Neural cell (in vitro differentiated cells): ENCODE measurements around the gene BRSK2. TPM values are rescaled to one million over a fixed set of nuclear protein-coding genes. Genes with fewer than 3 reads are reported as not detected.

Experiments
- H2AFZ ChIP-seq: fragments of 200-600, 300-800 bp; sonication (generic), shearing (Covaris generic); 2 replicates; pipeline ENCODE4 v1.6.0; 2014; ENCODE audit warnings: low read depth, mild to moderate bottlenecking, antibody characterized with exemption, low read length, moderate library complexity
- H3F3A ChIP-seq: fragments of 200-600 bp; shearing (Covaris generic); 2 replicates; pipeline ENCODE4 v1.6.1; 2016; ENCODE audit warnings: mild to moderate bottlenecking, moderate library complexity, mixed read lengths, antibody characterized with exemption, low read length; ENCODE audit not compliant: insufficient read depth, poor library complexity, severe bottlenecking
- H3K27ac ChIP-seq: fragments of 200-600, 300-800 bp; sonication (generic), shearing (Covaris generic); 2 replicates; pipeline ENCODE4 v1.5.1; 2014; ENCODE audit warnings: mild to moderate bottlenecking, low read length, moderate library complexity
- H3K27me3 ChIP-seq: fragments of 300-800, 200-600 bp; sonication (generic), shearing (Covaris generic); 2 replicates; pipeline ENCODE4 v1.6.0; 2014; ENCODE audit warnings: mild to moderate bottlenecking, low read depth, low read length, moderate library complexity; ENCODE audit not compliant: insufficient read depth
- H3K36me3 ChIP-seq: fragments of 300-800, 200-600 bp; sonication (generic), shearing (Covaris generic); 2 replicates; pipeline ENCODE4 v1.5.1; 2014; ENCODE audit warnings: mild to moderate bottlenecking, antibody characterized with exemption, low read length, moderate library complexity; ENCODE audit not compliant: insufficient read depth
- H3K4me2 ChIP-seq: fragments of 300-800, 200-600 bp; sonication (generic), shearing (Covaris generic); 2 replicates; pipeline ENCODE4 v1.6.0; 2014; ENCODE audit warnings: mild to moderate bottlenecking, low read length
- H3K4me3 ChIP-seq: fragments of 300-800, 200-600 bp; sonication (generic), shearing (Covaris generic); 2 replicates; pipeline ENCODE4 v1.5.1; 2014; ENCODE audit warnings: mild to moderate bottlenecking, low read length, moderate library complexity
- H3K79me2 ChIP-seq: fragments of 200-600 bp; shearing (Covaris generic); replicated peaks from 2 replicates; pipeline ENCODE4 v1.6.0; 2014; ENCODE audit warnings: mild to moderate bottlenecking, low read length, moderate library complexity; ENCODE audit not compliant: insufficient read depth
- H3K9ac ChIP-seq: fragments of 300-800, 200-600 bp; sonication (generic), shearing (Covaris generic); 2 replicates; pipeline ENCODE4 v1.6.1; 2016; ENCODE audit warnings: mild to moderate bottlenecking, low read length, mixed read lengths
- H3K9me2 ChIP-seq: fragments of 200-600 bp; shearing (Covaris generic); 2 replicates; pipeline ENCODE4 v1.6.1; 2016; ENCODE audit warnings: mild to moderate bottlenecking, low read length, mixed read lengths; ENCODE audit not compliant: insufficient read depth
- H3K9me3 ChIP-seq: fragments of 200-600, 300-800 bp; sonication (generic), shearing (Covaris generic); 2 replicates; pipeline ENCODE4 v1.6.1; 2016; ENCODE audit warnings: mild to moderate bottlenecking, mixed run types, low read length, moderate library complexity, mixed read lengths
- H4K20me1 ChIP-seq: fragments of 200-600 bp; shearing (Covaris generic); 2 replicates; pipeline ENCODE4 v1.6.1; 2016; ENCODE audit warnings: mild to moderate bottlenecking, mixed run types; ENCODE audit not compliant: insufficient read depth
- EP300 ChIP-seq: fragments of 450-650 bp; conservative IDR thresholded peaks from 2 replicates; pipeline ENCODE4 v1.6.1; 2014; ENCODE audit warnings: antibody characterized with exemption, mild to moderate bottlenecking, moderate library complexity; ENCODE audit not compliant: poor library complexity, severe bottlenecking
- MXI1 ChIP-seq: fragments of 450-650 bp; conservative IDR thresholded peaks from 2 replicates; pipeline ENCODE4 v1.6.1; 2014; ENCODE audit warnings: antibody characterized with exemption, mild to moderate bottlenecking; ENCODE audit not compliant: poor library complexity, severe bottlenecking
- POLR2AphosphoS5 ChIP-seq: IDR thresholded peaks from 2 replicates; pipeline ENCODE4 v1.6.1; 2012
- RAD21 ChIP-seq: fragments of 450-650 bp; conservative IDR thresholded peaks from 2 replicates; pipeline ENCODE4 v1.6.1; 2014; ENCODE audit warnings: antibody characterized with exemption, mild to moderate bottlenecking, moderate library complexity
- SMC3 ChIP-seq: fragments of 450-650 bp; conservative IDR thresholded peaks from 2 replicates; pipeline ENCODE4 v1.6.1; 2014; ENCODE audit warnings: antibody characterized with exemption, mild to moderate bottlenecking, moderate library complexity; ENCODE audit not compliant: poor library complexity
- TAF1 ChIP-seq: IDR thresholded peaks from 2 replicates; pipeline ENCODE4 v1.6.1; 2012; ENCODE audit warnings: low read depth
- polyA plus RNA-seq: library from polyadenylated mRNA; depleted of rRNA; stranded (reverse); fragments of >200 nt; gene quantifications from 2 replicates; pipeline ENCODE4 v1.2.3, GENCODE V29; 2014
- TF ChIP-seq, protein P1 (sequence below): fragments of 450-650 bp; IDR thresholded peaks from 2 replicates; pipeline ENCODE4 v1.5.1; 2014; ENCODE audit warnings: antibody characterized with exemption, mild to moderate bottlenecking, moderate library complexity; ENCODE audit not compliant: poor library complexity, severe bottlenecking
- TF ChIP-seq, protein P2 (sequence below): IDR thresholded peaks from 2 replicates; pipeline ENCODE4 v1.6.1; 2012; ENCODE audit warnings: borderline replicate concordance

BRSK2 gene
- polyA plus RNA-seq, 1 donor from 2014 or later, result 47.5 TPM

DNA sequence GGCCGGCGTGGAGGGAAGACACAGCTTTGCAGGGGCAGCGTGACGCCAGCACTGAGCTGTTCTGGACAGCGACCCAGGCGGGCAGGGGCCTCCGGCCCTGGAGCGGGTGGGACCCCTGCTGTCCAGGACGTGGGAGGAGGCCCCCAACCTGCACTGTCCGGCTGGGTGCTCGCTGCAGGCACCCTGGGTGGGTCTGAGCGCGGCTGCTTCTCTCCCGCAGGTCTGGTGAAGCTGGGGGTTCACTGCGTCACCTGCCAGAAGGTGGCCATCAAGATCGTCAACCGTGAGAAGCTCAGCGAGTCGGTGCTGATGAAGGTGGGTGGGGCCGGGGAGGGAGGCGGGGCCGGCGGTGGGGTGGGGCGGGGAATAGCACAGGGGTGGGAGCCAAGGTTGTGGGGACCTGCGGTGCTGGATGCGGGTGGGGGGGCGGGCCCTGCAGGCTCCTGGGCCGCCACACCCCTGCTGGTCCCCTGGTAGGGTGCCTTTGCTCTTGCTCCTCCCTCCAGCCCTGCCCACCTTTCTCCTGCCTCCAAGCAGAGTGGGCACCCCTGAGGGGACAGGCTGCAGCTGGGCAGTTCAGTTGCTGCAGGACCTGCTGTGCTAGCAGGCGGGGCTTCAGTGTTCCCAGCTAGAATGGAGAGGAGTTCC lies 46.2 kb downstream of the BRSK2 start:
- Histone ChIP-seq H3K9me2 (no peaks in the 10 kb centered on the region), H3K4me2 (no peak overlapping the region), H3K79me2 (no peaks in the 10 kb centered on the region), H3K4me3 (no peak overlapping the region), H3K9ac (no peak overlapping the region), H2AFZ (no peak overlapping the region), H3K36me3 (no peaks in the 10 kb centered on the region), H3K27me3 (no peaks in the 10 kb centered on the region), H4K20me1 (peaks cover 4% of the 10 kb centered on the region), H3K9me3 (no peaks in the 10 kb centered on the region), H3K27ac (no peak overlapping the region), H3F3A (no peaks in the 10 kb centered on the region)
- no peak for TF ChIP-seq RAD21
- TF ChIP-seq, protein P1, sequence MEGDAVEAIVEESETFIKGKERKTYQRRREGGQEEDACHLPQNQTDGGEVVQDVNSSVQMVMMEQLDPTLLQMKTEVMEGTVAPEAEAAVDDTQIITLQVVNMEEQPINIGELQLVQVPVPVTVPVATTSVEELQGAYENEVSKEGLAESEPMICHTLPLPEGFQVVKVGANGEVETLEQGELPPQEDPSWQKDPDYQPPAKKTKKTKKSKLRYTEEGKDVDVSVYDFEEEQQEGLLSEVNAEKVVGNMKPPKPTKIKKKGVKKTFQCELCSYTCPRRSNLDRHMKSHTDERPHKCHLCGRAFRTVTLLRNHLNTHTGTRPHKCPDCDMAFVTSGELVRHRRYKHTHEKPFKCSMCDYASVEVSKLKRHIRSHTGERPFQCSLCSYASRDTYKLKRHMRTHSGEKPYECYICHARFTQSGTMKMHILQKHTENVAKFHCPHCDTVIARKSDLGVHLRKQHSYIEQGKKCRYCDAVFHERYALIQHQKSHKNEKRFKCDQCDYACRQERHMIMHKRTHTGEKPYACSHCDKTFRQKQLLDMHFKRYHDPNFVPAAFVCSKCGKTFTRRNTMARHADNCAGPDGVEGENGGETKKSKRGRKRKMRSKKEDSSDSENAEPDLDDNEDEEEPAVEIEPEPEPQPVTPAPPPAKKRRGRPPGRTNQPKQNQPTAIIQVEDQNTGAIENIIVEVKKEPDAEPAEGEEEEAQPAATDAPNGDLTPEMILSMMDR, result no peak

DNA sequence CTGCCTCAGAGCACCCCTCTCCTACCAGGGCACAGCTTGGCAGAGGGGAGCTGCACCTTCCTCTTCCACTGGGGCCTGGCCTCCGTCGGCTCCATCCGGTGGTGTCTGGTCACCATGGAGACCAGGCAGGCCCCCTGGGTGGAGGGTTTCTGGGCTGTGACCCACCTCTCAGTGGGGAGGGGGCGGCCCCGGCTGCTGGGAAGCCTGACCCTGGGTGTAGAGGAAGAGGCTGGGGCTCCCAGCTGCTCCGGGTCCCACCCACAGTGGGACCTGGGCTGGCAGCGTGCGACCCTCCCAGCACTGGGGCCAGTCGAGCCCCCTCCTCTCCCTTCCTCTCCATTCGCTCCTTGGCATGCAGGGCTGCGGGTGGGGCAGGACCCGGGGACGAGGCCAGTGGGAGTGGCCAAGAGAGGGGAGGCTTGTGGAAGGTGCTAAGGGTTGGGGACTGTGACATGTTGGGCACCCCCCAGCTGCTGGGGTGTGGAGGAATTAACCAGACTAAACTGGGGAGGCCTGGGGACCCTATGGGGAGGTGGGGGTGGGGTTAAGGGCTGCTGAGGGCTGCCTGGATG lies 46.8 kb downstream of the BRSK2 start:
- no peak overlapping the region for H3K4me2 ChIP-seq
- no peak overlapping the region for H2AFZ ChIP-seq
- no peak overlapping the region for H3K27ac ChIP-seq
- no peaks in the 10 kb centered on the region for H3K9me3 ChIP-seq
- H3K9ac ChIP-seq, result no peak overlapping the region
- no peaks in the 10 kb centered on the region for H3K27me3 ChIP-seq
- no peak for TF ChIP-seq POLR2AphosphoS5
- no peak for TF ChIP-seq TAF1
- no peaks in the 10 kb centered on the region for H3F3A ChIP-seq
- H3K9me2 ChIP-seq, result no peaks in the 10 kb centered on the region
- no peak overlapping the region for H3K4me3 ChIP-seq
- H3K79me2 ChIP-seq, result no peaks in the 10 kb centered on the region
- H3K36me3 ChIP-seq, result no peaks in the 10 kb centered on the region
- peaks cover 4% of the 10 kb centered on the region for H4K20me1 ChIP-seq

DNA sequence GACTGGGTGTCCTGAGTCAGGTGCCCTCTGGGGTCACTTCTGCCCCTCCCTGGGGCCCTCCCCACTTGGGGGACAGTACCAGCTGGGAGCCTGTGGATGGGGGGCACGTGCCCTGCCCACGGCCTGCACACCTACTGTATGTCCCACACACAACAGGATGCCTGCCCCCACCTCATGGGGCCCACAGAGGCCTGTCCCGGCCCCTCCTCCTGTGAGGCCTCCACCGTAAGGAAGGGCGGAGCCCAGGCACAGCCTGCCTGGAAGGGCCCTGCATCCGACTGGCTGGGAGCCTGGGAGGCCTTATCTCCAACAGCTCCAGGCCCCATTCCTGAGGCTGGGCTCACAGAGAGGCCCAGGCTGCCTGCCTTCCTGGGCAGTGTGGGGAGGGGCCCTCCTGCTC lies 47.8 kb downstream of the BRSK2 start:
- Histone ChIP-seq H3K9me2 (no peaks in the 10 kb centered on the region), H3K79me2 (no peaks in the 10 kb centered on the region), H3F3A (no peaks in the 10 kb centered on the region), H4K20me1 (peaks cover 4% of the 10 kb centered on the region), H3K27ac (no peak overlapping the region), H3K4me2 (no peak overlapping the region), H3K4me3 (no peak overlapping the region), H3K36me3 (no peaks in the 10 kb centered on the region), H2AFZ (no peak overlapping the region), H3K27me3 (no peaks in the 10 kb centered on the region), H3K9ac (no peak overlapping the region), H3K9me3 (no peaks in the 10 kb centered on the region)
- TF ChIP-seq TAF1 (no peak), POLR2AphosphoS5 (no peak), EP300 (no peak), SMC3 (no peak)

DNA sequence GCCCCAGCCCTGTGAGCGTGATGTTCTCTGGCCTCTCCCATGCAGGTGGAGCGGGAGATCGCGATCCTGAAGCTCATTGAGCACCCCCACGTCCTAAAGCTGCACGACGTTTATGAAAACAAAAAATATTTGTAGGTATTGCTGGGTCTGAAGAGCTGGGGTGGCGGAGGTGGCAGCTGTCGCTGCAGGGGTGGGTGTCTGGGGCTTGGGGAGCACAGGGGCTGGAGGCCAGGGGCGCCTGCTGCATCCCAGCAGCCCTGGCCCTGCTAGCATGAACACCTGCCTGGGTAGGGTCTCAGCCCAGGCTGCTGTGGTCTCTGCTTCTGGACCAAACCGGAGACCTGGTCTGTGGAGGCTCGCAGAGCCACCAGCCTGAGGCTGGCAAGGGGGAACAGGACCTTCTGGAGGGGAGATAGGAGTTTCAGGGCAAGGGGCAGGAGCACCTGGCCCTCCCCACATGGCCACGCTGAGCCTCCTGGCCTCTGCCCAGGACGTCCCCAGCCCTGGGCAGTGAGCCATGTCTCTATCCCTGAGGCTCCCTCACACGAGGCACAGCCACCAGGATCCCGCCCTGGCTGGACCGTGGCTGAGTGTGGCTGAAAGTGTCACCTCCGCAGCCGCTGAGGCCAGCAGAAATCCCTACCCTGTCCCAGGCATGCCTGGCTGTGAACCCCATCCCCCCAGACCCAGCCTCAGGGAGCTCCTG lies 48.7 kb downstream of the BRSK2 start:
- H3K27ac ChIP-seq, result no peak overlapping the region
- no peak for TF ChIP-seq EP300
- no peak for TF ChIP-seq SMC3
- TF ChIP-seq, protein P2, sequence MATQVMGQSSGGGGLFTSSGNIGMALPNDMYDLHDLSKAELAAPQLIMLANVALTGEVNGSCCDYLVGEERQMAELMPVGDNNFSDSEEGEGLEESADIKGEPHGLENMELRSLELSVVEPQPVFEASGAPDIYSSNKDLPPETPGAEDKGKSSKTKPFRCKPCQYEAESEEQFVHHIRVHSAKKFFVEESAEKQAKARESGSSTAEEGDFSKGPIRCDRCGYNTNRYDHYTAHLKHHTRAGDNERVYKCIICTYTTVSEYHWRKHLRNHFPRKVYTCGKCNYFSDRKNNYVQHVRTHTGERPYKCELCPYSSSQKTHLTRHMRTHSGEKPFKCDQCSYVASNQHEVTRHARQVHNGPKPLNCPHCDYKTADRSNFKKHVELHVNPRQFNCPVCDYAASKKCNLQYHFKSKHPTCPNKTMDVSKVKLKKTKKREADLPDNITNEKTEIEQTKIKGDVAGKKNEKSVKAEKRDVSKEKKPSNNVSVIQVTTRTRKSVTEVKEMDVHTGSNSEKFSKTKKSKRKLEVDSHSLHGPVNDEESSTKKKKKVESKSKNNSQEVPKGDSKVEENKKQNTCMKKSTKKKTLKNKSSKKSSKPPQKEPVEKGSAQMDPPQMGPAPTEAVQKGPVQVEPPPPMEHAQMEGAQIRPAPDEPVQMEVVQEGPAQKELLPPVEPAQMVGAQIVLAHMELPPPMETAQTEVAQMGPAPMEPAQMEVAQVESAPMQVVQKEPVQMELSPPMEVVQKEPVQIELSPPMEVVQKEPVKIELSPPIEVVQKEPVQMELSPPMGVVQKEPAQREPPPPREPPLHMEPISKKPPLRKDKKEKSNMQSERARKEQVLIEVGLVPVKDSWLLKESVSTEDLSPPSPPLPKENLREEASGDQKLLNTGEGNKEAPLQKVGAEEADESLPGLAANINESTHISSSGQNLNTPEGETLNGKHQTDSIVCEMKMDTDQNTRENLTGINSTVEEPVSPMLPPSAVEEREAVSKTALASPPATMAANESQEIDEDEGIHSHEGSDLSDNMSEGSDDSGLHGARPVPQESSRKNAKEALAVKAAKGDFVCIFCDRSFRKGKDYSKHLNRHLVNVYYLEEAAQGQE, result no peak
- TF ChIP-seq, protein P1, result no peak
- no peak for TF ChIP-seq TAF1
- TF ChIP-seq POLR2AphosphoS5, result no peak
- no peak for TF ChIP-seq RAD21
- TF ChIP-seq MXI1, result no peak

More for the DNA sequence above, 48.7 kb downstream of the BRSK2 start:
- no peak overlapping the region for H3K9ac ChIP-seq
- H4K20me1 ChIP-seq, result peaks cover 4% of the 10 kb centered on the region
- no peaks in the 10 kb centered on the region for H3K9me3 ChIP-seq
- H3K9me2 ChIP-seq, result no peaks in the 10 kb centered on the region
- no peak overlapping the region for H3K4me3 ChIP-seq
- no peaks in the 10 kb centered on the region for H3F3A ChIP-seq
- H3K79me2 ChIP-seq, result no peaks in the 10 kb centered on the region
- H3K27me3 ChIP-seq, result no peaks in the 10 kb centered on the region
- H3K36me3 ChIP-seq, result no peaks in the 10 kb centered on the region
- H2AFZ ChIP-seq, result no peak overlapping the region
- H3K4me2 ChIP-seq, result no peak overlapping the region
